GM12874 (cell line): ENCODE measurements around the gene CFAP61.

ENCODE experiments used
- CTCF ChIP-seq: IDR thresholded peaks from 2 replicates; pipeline ENCODE4 v1.5.1; 2011; ENCODE audit warnings: low read depth, mild to moderate bottlenecking, control low read depth, low read length, moderate library complexity; ENCODE audit not compliant: insufficient read depth

Gene CFAP61

GRCh38 chr20:20272686-20273085 lies 220.4 kb downstream of the CFAP61 start:
- TF ChIP-seq CTCF = no peak

- TF ChIP-seq CTCF = no peak
Observed at GRCh38 chr20:20273286-20273685, 221.0 kb downstream of the CFAP61 start.

GRCh38 chr20:20274821-20275220 lies 222.5 kb downstream of the CFAP61 start:
- TF ChIP-seq CTCF = no peak

GRCh38 chr20:20275636-20276035 lies 223.3 kb downstream of the CFAP61 start:
- no peak for TF ChIP-seq CTCF

- TF ChIP-seq CTCF = no peak
Observed at GRCh38 chr20:20276811-20277530, 224.6 kb downstream of the CFAP61 start.

- TF ChIP-seq CTCF = no peak
Observed at GRCh38 chr20:20277894-20278335, 225.6 kb downstream of the CFAP61 start.

- no peak for TF ChIP-seq CTCF
Observed at GRCh38 chr20:20286061-20286460, 233.7 kb downstream of the CFAP61 start.

- no peak for TF ChIP-seq CTCF
Observed at GRCh38 chr20:20289331-20289730, 237.0 kb downstream of the CFAP61 start.
